GM13977 (cell line): ENCODE results near the gene ASB5.

Experiments used
- DNase-seq: peaks from one replicate; pipeline ENCODE4 v3.0.0; 2012; ENCODE audit warnings: low spot score
- in situ Hi-C: fragments of 300-500 bp; cut with MboI; formaldehyde crosslinking; loops from one replicate; pipeline ENCODE4 v1.12.0; 2022; ENCODE audit warnings: low sequenced_read_pairs, low pct_unique_long_range_greater_than_20kb, mixed read lengths, inconsistent platforms; ENCODE audit not compliant: unreplicated experiment
- TF ChIP-seq, protein P1 (sequence below): IDR thresholded peaks from 2 replicates; pipeline ENCODE4 v1.5.1; 2012; ENCODE audit warnings: mild to moderate bottlenecking, control low read depth; ENCODE audit not compliant: insufficient read depth; ENCODE audit errors: extremely low read depth, missing control alignments

The ASB5 gene, protein sequence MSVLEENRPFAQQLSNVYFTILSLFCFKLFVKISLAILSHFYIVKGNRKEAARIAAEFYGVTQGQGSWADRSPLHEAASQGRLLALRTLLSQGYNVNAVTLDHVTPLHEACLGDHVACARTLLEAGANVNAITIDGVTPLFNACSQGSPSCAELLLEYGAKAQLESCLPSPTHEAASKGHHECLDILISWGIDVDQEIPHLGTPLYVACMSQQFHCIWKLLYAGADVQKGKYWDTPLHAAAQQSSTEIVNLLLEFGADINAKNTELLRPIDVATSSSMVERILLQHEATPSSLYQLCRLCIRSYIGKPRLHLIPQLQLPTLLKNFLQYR

DNA sequence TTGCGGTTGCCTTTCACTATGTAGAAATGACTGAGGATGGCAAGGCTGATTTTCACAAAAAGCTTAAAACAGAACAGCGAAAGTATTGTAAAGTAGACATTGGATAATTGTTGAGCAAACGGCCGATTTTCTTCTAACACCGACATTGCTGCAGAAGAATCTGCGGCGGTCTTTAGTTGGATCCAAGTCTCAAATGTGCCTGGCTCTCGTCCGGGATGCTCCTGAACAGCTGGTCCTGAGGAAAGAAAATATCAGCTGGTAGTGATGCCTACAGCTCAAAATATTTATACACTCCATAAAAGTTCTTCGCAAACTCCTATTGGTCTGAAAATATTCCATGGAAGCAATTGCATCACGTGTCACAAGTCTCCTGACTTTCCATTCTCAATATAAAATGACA, at the start of gene ASB5:
Gene ASB5 (minus strand): TSS at position 260 of the 400 bp plus-strand sequence. CDS start 114 bp downstream, at position 146.
- DNase-seq: no peak
- in situ Hi-C loops: no loop called here
- TF ChIP-seq, protein P1, sequence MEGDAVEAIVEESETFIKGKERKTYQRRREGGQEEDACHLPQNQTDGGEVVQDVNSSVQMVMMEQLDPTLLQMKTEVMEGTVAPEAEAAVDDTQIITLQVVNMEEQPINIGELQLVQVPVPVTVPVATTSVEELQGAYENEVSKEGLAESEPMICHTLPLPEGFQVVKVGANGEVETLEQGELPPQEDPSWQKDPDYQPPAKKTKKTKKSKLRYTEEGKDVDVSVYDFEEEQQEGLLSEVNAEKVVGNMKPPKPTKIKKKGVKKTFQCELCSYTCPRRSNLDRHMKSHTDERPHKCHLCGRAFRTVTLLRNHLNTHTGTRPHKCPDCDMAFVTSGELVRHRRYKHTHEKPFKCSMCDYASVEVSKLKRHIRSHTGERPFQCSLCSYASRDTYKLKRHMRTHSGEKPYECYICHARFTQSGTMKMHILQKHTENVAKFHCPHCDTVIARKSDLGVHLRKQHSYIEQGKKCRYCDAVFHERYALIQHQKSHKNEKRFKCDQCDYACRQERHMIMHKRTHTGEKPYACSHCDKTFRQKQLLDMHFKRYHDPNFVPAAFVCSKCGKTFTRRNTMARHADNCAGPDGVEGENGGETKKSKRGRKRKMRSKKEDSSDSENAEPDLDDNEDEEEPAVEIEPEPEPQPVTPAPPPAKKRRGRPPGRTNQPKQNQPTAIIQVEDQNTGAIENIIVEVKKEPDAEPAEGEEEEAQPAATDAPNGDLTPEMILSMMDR: no peak

DNA sequence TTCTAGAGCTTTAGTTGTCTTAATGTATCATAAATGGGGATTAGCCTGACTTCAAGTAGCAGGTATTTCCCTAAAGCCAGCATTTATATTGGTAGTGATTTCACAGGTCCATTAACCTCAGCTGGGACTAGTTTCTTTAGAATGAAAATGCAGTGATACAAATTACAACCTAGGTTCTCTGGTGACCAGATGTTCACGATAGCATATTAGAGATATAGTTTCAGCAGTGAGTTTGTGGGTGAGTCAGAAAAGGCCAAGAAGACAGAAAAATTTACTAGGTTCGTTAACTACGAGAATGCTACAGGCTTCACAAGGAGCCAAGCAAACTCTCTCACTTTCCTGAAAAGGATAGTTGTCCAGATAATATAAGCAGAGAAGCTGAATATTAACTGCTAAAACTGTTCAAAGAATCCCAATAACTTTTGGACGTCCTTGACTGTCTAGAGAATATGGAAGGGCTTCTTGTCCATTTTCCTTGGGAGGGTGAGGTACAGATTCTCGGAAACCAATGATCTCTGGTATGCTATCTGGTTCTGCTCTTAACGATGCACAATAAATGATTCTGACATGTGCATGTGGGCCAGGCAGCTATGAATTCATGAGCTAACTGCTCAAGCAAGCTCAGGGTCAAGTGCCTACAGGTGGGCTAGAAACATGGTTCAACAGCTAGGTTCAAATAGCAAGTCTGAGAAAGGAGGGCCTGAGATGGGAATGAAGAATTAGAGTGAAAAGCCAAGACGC, 44.7 kb upstream of the ASB5 start:
- in situ Hi-C loops: no loop called here
- TF ChIP-seq, protein P1: no peak
- no peak for DNase-seq

DNA sequence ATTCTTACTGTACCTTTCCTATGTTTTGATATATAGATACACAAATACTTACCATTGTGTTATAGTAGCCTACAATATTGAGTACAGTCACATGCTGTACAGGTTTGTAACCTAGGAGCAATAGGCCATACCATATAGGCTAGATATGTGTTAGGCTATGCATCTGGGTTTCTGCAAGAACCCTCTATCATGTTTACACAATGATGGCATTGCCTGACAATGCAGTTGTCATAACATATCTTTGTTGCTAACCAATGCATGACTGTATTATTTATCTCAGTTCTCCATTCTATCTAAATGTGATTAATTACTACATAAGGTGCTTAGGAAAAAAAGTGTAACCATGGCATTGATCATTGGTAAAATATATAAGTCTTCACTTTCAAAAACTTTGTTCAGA, 40.8 kb upstream of the ASB5 start:
- in situ Hi-C loops: no loop called here
- TF ChIP-seq, protein P1: no peak
- DNase-seq: no peak

DNA sequence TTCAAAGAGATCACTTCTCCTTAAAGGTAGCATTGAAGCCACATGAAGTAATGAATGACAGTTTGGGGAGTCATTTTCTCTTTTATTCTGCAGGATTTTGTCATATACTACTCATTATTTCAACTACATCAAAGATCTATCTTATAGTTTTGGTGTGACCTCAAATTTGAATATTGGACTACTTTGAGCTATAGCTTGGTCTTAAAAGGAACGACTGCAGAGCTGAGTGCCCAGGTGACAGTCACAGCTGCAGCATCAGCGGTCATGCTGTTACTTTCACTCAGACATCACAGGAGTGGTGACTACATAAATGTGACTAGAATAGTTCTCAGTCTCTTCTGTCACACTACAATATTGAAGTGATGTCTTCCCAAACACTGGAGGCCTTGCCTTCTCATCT, 40.0 kb upstream of the ASB5 start:
- TF ChIP-seq, protein P1: no peak
- in situ Hi-C loops: no loop called here
- peak; percentile 59 for DNase-seq

DNA sequence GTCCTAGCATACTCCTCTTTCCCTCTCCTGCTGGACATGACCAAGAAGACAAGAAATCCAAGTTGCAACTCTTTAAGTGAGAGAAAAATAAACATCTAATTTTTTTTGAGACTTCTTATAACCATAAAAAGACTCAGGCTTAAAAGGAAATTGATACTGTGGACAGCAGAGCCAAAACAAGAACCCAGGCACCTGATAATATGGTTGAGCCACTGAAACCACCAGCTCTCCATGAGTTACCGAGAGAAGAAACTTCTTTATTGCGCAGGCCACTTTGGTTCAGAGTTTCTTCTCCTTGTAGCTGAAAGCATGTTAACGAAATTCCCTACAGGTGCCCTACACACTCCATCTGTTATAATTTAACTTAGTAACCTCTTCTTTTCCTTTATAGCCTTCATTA, 39.4 kb upstream of the ASB5 start:
- in situ Hi-C loops: no loop called here
- DNase-seq: no peak
- TF ChIP-seq, protein P1: no peak

DNA sequence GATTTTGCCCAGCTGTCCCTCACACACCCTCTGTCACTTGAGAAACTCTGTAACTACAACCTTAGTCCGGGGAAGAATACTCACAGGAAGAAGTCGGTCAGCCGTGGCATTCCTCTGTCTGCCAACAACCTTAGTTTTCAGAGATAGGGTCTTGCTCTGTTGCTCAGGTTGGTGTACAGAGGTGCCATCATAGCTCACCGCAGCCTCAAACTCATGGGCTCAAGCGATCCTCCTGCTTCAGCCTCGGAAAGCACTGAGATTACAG, 38.6 kb upstream of the ASB5 start:
- TF ChIP-seq, protein P1: no peak
- in situ Hi-C loops: no loop called here
- DNase-seq: no peak
